Muscle layer of duodenum (tissue), 2 donors: ENCODE data around the gene ZNF772.
A peak's percentile ranks its signal among the peaks of the same experiment; 100 is the strongest.
"Not testable (repeated sequence)": the region's sequence is repeated elsewhere in the genome, so short reads cannot be mapped to it uniquely, and the experiment has no call there.

Source experiments
- H3K27ac ChIP-seq: one replicate; pipeline ENCODE4 v1.7.0; 2013; ENCODE audit warnings: mild to moderate bottlenecking, low read length
- H3K27me3 ChIP-seq: one replicate; pipeline ENCODE4 v1.7.0; 2013; ENCODE audit warnings: low read depth, mild to moderate bottlenecking, control low read depth, low read length
- H3K36me3 ChIP-seq, 2 donors: one replicate each; pipeline ENCODE4 v1.7.0; 2013; ENCODE audit warnings: low read length in 2 of 2, control low read depth in 1 of 2, mild to moderate bottlenecking in 1 of 2; ENCODE audit not compliant: insufficient read depth in 2 of 2, control insufficient read depth in 1 of 2
- H3K4me1 ChIP-seq, 2 donors: one replicate each; pipeline ENCODE4 v1.7.0; 2013; ENCODE audit warnings: low read length in 2 of 2, mild to moderate bottlenecking in 2 of 2, control low read depth in 1 of 2, moderate library complexity in 1 of 2; ENCODE audit not compliant: insufficient read depth in 2 of 2, control insufficient read depth in 1 of 2
- H3K4me3 ChIP-seq, 2 donors: one replicate each; pipeline ENCODE4 v1.7.0; 2013; ENCODE audit warnings: low read length in 2 of 2, low read depth in 1 of 2, mild to moderate bottlenecking in 1 of 2
- H3K9me3 ChIP-seq, 2 donors: one replicate each; pipeline ENCODE4 v1.7.0; 2013; ENCODE audit warnings: low read length in 2 of 2, control low read depth in 1 of 2, mild to moderate bottlenecking in 1 of 2; ENCODE audit not compliant: control insufficient read depth in 1 of 2
- donor health status: healthy.

ZNF772 gene

DNA sequence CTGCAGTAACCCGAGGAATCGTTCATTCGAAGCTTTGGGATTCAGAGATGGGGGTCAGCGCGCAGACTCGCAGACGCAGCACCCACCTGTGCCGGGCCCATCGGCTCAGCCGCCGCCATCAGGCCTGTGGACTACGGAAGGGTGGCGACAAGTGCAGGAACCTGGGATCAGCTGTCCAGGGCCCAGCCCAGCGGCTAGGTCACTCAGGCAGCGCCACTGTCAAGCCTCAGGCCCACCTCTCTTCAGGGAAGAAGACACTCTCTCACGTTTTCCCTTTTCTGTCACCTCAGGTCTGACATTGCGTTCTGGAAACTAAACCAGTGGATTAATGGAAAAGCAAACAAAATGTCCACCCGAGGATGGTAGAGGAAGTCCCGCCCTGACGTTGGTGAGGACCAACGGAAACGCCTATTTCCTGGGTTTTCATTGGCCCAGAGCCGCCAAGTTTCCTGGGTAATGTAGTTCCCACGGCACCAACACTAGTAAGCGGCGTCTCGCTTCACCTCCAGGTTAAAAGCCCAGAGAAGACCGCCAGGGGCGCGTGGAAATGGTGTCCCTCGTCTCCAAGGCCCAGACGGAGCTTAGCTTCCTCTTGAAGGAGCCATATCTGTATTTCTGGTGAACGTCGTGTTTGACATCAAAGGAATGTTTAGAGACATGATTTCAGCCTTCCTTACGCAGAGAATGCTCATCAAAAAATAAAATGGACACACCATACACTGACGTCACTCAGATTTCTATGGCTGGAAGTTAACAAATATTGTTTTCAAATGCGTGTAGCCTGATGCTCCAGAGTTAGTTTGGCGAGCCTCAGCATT lies at the start of gene ZNF772:
TSS of gene ZNF772 (minus strand) at position 376 of the 818 bp plus-strand sequence. CDS start at position 119, 257 bp downstream.
- no peaks in the 10 kb centered on the region for H3K27me3 ChIP-seq
- H3K4me3 ChIP-seq = peak within 1 kb of the TSS; percentile 89 to 96
- H3K9me3 ChIP-seq = peaks cover 49 to 56% of the 10 kb centered on the region in 2 donors
- H3K27ac ChIP-seq = peak within 1 kb of the TSS; percentile 37
- peaks cover 0 to 11% of the 10 kb centered on the region in 2 donors for H3K4me1 ChIP-seq
- H3K36me3 ChIP-seq = peaks cover 26 to 43% of the 10 kb centered on the region in 2 donors

DNA sequence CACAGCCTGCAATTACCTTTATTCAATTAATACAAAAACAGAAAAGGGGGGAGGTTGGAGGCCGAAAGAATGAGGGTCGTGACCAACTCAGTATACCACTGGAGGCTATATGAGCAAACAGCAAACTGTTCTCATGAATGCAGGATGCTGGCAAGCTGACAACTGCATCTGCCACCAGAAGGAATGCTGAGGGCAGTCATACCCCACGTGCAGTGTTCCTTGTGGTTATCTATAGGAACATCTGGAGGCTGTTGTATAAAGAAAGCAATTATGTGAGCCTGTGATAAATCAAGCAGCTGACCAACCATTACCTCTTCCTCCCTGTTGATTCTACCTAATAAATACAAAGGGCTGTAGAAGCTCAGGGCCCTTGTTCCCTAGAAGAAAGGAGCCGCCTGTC lies 40.7 kb upstream of the ZNF772 start:
- Histone ChIP-seq H3K36me3 (peaks cover 14 to 48% of the 10 kb centered on the region in 2 donors), H3K9me3 (peaks cover 7 to 38% of the 10 kb centered on the region in 2 donors)
- not testable (repeated sequence) for H3K4me1 ChIP-seq, H3K4me3 ChIP-seq, H3K27ac ChIP-seq, H3K27me3 ChIP-seq

DNA sequence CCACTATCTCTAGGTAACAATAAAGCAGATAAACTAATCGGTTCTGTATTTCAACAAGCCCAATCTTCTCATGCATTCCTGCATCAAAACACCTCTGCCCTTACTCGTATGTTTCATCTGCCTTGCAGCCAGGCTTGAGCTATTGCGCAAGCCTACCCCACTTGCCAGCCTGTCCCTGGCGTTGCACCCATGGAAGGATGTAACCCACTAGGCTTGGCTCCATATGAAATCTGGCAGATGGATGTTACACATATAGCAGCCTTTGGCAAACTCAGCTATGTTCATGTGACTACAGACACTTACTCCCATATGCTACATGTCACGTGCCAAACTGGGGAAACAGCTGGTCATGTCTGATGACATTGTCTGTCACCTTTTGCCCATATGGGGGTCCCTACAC lies 37.9 kb upstream of the ZNF772 start:
- Histone ChIP-seq H3K36me3 (peaks cover 15 to 61% of the 10 kb centered on the region in 2 donors), H3K4me3 (peak overlapping the region in 1 of 2 donors; percentile 19), H3K27ac (no peak overlapping the region), H3K27me3 (no peaks in the 10 kb centered on the region), H3K4me1 (no peaks in the 10 kb centered on the region), H3K9me3 (peaks cover 14 to 52% of the 10 kb centered on the region in 2 donors)

DNA sequence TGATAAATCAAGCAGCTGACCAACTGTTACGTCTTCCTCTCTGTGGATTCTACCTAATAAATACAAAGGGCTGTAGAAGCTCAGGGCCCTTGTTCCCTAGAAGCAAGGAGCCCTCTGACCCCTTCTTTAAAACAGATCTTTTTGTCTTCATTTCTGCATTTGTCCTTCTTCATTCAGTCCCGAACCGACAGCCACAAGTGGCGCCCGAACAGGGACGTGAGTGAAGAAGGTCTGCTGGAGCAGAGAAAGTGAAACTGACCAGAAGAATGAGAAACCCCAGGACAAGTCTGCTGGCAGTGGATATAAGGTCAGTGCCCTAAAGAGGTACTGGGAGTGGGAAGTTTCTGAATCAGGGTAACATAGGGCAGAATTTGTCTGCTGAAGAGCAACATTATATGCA lies 35.5 kb upstream of the ZNF772 start:
- Histone ChIP-seq H3K4me1 (no peaks in the 10 kb centered on the region), H3K9me3 (peaks cover 27 to 71% of the 10 kb centered on the region in 2 donors), H3K4me3 (peak overlapping the region in 1 of 2 donors; percentile 60), H3K36me3 (peaks cover 15 to 81% of the 10 kb centered on the region in 2 donors), H3K27me3 (no peaks in the 10 kb centered on the region), H3K27ac (no peak overlapping the region)

DNA sequence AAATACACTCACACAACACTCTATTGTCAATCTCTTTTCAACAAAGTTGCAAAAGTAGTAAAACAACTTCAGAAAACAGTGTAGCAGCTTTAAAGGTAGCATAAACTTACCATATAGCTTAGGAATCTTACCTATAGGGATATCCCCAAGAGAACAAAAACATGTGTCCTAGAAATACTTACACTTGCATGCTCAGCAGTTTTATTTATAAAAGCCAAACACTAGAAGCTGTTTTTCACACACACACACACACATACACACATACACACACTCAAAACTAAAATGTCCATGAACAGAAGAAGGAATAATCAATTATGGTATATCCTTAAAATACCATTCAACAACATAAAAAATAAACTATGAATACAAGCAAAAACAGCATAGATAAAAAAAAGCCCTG lies 34.1 kb upstream of the ZNF772 start:
- H3K4me1 ChIP-seq = no peaks in the 10 kb centered on the region

DNA sequence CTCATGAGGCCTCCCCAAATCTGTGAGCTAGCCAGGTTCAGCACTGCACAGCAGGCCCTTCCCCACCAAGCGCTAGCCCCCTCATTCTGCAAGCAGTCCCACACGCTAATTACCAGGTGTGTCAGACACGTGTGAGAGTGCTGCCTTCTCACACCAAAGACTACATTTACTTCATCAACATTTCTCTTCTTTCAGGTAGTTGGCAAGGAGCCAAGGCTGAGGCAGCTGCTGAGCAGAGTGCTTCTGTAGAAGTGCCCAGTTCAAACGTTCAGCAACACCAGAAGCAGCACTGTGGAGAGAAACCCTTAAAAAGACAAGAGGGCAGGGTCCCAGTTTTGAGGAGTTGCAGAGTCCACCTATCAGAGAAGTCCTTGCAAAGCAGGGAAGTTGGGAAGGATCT lies 28.8 kb upstream of the ZNF772 start:
- no peaks in the 10 kb centered on the region for H3K4me1 ChIP-seq
- no peaks in the 10 kb centered on the region for H3K27me3 ChIP-seq
- peak overlapping the region in 1 of 2 donors; percentile 38 for H3K4me3 ChIP-seq
- H3K36me3 ChIP-seq = peaks cover 23 to 65% of the 10 kb centered on the region in 2 donors
- H3K27ac ChIP-seq = no peak overlapping the region
- peaks cover 13 to 50% of the 10 kb centered on the region in 2 donors for H3K9me3 ChIP-seq

More for the DNA sequence above, 34.1 kb upstream of the ZNF772 start:
- Histone ChIP-seq H3K27ac (no peak overlapping the region), H3K9me3 (peaks cover 27 to 70% of the 10 kb centered on the region in 2 donors), H3K4me3 (no peak overlapping the region), H3K36me3 (peaks cover 16 to 81% of the 10 kb centered on the region in 2 donors), H3K27me3 (no peaks in the 10 kb centered on the region)

DNA sequence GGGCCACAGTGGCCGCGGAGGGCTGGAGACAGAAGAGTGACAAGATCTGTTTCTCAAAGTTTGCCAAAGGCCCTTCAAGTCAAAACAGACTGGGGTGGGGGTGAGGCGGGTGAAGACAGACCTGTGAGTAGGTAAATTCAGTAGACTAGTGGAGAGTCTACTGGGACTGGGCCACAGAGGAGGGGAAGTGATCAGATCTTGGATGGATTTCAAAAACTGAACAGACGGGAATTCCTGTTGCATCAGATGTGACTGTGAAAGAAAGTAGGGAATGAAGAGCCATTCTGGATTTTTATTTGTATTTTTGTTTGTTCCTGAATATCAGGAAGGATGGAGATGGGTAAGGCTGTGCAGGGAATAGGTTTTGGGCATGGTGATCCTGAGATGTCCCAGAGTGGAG lies 23.0 kb upstream of the ZNF772 start:
- Histone ChIP-seq H3K9me3 (peaks cover 0 to 19% of the 10 kb centered on the region in 2 donors), H3K36me3 (peaks cover 11 to 19% of the 10 kb centered on the region in 2 donors), H3K4me3 (peak overlapping the region; percentile 56 to 71)
- not testable (repeated sequence) for H3K27me3 ChIP-seq, H3K27ac ChIP-seq, H3K4me1 ChIP-seq

DNA sequence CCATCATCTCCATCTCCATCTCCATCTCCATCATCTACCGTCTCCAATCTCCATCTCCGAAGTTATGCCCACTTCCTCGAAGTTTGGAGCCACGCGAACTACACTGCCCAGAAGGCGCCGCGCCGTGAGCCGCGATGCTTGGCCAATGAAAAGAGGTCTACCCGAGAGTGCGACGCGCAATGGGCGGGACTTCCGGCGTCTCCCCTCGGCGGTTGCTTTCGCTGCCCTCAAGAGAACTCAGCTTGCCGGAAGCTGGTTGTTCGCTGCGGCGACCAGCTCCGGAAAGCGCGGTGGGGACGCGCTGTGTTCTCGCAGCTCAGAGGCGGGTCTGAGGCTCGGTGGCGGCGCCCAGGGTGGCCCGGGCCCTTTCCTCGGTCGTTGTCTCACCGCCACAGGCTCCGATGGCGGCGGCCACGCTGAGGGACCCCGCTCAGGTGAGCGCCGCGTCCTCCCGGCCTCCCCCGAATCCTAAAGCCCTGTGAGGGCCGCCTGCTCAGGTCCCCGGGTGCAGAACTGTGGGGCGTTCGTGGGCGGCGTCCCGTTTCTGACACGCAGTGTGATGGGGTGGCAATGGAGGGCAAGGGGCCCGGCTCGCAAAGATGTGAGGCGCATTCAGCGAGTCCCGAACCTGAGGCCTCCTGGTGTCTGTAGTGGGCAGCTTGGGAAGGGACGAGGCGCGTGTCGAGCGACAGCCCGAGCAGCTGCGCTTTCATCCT lies 22.5 kb upstream of the ZNF772 start, which contains the start of gene ZNF773:
TSS of gene ZNF773 (plus strand) at position 259 of the 716 bp plus-strand sequence. CDS start at position 402, 143 bp downstream.
- Histone ChIP-seq H3K36me3 (peaks cover 11 to 20% of the 10 kb centered on the region in 2 donors), H3K9me3 (peaks cover 0 to 19% of the 10 kb centered on the region in 2 donors), H3K4me3 (peak within 1 kb of the TSS; percentile 56 to 71)
- H3K27ac ChIP-seq, H3K4me1 ChIP-seq, H3K27me3 ChIP-seq: not testable (repeated sequence)

DNA sequence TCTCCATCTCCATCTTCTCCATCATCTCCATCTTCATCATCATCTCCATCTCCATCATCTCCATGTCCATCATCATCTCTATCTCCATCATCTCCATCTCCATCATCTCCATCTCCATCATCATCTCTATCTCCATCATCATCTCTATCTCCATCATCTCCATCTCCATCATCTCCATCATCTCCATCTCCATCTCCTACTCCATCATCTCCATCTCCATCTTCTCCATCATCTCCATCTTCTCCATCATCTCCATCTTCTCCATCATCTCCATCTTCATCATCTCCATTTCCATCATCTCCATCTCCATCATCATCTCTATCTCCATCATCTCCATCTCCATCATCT lies 21.9 kb upstream of the ZNF772 start:
- H3K4me1 ChIP-seq, H3K27me3 ChIP-seq, H3K27ac ChIP-seq: not testable (repeated sequence)
- H3K9me3 ChIP-seq = peaks cover under 1 to 18% of the 10 kb centered on the region in 2 donors
- H3K4me3 ChIP-seq = peak overlapping the region in 1 of 2 donors; percentile 71
- H3K36me3 ChIP-seq = peaks cover 8 to 20% of the 10 kb centered on the region in 2 donors

DNA sequence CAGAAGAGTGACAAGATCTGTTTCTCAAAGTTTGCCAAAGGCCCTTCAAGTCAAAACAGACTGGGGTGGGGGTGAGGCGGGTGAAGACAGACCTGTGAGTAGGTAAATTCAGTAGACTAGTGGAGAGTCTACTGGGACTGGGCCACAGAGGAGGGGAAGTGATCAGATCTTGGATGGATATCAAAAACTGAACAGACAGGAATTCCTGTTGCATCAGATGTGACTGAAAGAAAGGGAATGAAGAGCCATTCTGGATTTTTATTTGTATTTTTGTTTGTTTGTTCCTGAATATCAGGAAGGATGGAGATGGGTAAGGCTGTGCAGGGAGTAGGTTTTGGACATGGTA lies 10.9 kb upstream of the ZNF772 start:
- peaks cover 9 to 31% of the 10 kb centered on the region in 2 donors for H3K36me3 ChIP-seq
- not testable (repeated sequence) for H3K4me1 ChIP-seq, H3K27me3 ChIP-seq, H3K27ac ChIP-seq
- peak overlapping the region; percentile 8 to 96 for H3K4me3 ChIP-seq
- peaks cover 0 to 10% of the 10 kb centered on the region in 2 donors for H3K9me3 ChIP-seq

DNA sequence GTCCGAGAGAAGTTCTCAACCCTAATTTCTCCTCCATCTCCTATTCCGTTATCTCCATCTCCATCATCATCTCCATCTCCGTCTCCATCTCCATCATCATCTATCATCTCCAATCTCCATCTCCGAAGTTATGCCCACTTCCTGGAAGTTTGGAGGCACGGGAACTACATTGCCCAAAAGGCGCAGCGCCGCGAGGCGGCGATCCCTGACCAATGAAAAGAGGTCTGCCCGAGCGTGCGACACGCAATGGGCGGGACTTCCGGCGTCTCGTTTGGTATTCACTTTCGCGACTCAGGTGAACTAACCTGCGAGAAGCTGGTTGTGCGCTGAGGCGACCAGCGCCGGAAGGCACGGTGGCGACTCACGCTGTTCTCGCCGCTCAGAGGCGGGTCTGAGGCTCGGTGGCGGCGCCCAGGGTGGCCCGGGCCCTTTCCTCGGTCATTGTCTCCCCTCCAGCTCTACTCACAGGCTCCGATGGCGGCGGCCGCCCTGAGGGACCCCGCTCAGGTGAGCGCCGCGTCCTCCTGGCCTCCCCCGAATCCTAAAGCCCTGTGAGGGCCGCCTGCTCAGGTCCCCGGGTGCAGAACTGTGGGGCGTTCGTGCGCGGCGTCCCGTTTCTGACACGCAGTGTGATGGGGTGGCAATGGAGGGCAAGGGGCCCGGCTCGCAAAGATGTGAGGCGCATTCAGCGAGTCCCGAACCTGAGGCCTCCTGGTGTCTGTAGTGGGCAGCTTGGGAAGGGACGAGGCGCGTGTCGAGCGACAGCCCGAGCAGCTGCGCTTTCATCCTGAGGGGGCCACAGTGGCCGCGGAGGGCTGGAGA lies 10.3 kb upstream of the ZNF772 start, which contains the start of gene ZNF419:
TSS of gene ZNF419 (plus strand) at position 274 of the 822 bp plus-strand sequence. CDS start at position 475, 201 bp downstream.
- not testable (repeated sequence) for H3K27ac ChIP-seq, H3K27me3 ChIP-seq, H3K4me1 ChIP-seq, H3K9me3 ChIP-seq
- Histone ChIP-seq H3K4me3 (peak within 1 kb of the TSS; percentile 83 to 96), H3K36me3 (peaks cover 8 to 25% of the 10 kb centered on the region in 2 donors)
